GM12891 (cell line): ENCODE results near the gene ETNK2.

Source experiments
- PAX5 ChIP-seq: IDR thresholded peaks from 2 replicates; pipeline ENCODE4 v1.6.1; 2011; ENCODE audit warnings: low read length, moderate library complexity, mild to moderate bottlenecking; ENCODE audit not compliant: insufficient read depth, severe bottlenecking
- POLR2A ChIP-seq: IDR thresholded peaks from 2 replicates; pipeline ENCODE4 v1.6.1; 2011; ENCODE audit warnings: low read depth, low read length, control low read depth
- POLR2AphosphoS5 ChIP-seq: IDR thresholded peaks from 2 replicates; pipeline ENCODE4 v1.6.1; 2011; ENCODE audit warnings: low read depth, low read length, control low read depth
- POU2F2 ChIP-seq: IDR thresholded peaks from 2 replicates; pipeline ENCODE4 v1.6.1; 2011; ENCODE audit warnings: low read depth, mild to moderate bottlenecking, control low read depth, low read length, moderate library complexity
- TAF1 ChIP-seq: IDR thresholded peaks from 2 replicates; pipeline ENCODE4 v1.6.1; 2011; ENCODE audit warnings: low read depth, low read length, control low read depth

- TF ChIP-seq POU2F2 (no peak), POLR2A (no peak), POLR2AphosphoS5 (no peak), TAF1 (no peak), PAX5 (no peak)
These were observed 49.6 kb upstream of the ETNK2 start for GRCh38 chr1:204201348-204202040.
